ENCODE data around the gene ACOT2. TPM values are rescaled to one million over a fixed set of nuclear protein-coding genes. Genes with fewer than 3 reads are reported as not detected.
"Not testable (repeated sequence)": the region's sequence is repeated elsewhere in the genome, so short reads cannot be mapped to it uniquely, and the experiment has no call there.

Gene ACOT2
- polyA plus RNA-seq, 4 donors, result 25.0 to 89.9 (median 45.9) TPM

DNA sequence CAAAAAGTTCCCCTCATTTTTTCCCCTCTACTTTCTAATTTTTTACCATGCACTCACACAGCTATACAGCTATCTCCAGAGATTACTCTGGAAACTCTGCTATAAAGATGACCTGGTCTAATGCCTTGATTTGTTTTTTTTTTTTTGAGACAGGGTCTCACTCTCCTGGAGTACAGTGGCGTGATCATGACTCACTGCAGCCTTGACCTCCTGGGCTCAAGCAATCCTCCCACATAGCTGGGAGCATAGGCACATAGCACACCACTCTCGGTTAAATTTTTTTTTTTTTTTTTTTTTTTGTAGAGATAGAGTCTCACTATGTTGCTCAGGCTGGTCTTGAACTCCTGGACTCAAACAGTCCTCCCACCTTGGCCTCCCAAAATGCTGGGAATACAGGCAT, 10.8 kb upstream of the ACOT2 start:
- peaks cover 0 to 20% of the 10 kb centered on the region in 2 donors for H3K9me3 ChIP-seq (ENCODE audit: control insufficient read depth in 2 of 2, insufficient read depth in 1 of 2, low read depth in 1 of 2, low read length in 1 of 2)
- WGBS, 3 donors, result 57 to 100% methylated on average over 1 of the region's 2 CpGs; no CpG with 5 or more reads in 1 of the 3 donors
- not testable (repeated sequence) for H3K27me3 ChIP-seq (ENCODE audit: control insufficient read depth in 3 of 3, insufficient read depth in 3 of 3, low read length in 3 of 3); H3K36me3 ChIP-seq (ENCODE audit: control insufficient read depth in 3 of 3, insufficient read depth in 2 of 3, low read depth in 1 of 3, low read length in 3 of 3); DNase-seq; FAIRE-seq; H3K4me3 ChIP-seq (ENCODE audit: low read depth in 1 of 3, low read length in 3 of 3); H3K27ac ChIP-seq (ENCODE audit: low read depth in 1 of 3, low read length in 2 of 3); H3K4me1 ChIP-seq (ENCODE audit: control insufficient read depth in 3 of 3, insufficient read depth in 2 of 3, low read depth in 1 of 3, low read length in 2 of 3)

DNA sequence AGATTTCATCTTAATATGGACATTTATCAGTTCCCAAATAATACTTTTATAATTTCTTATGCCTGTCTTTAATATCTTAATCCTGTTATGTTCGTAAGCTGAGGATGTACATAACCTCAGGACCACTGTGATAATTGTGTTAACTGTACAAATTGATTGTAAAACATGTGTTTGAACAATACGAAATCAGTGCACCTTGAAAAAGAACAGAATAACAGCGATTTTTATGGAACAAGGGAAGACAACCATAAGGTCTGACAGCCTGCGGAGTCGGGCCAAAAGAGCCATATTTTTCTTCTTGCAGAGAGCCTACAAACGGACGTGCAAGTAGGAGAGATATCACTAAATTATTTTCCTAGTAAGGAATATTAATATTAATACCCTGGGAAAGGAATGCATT, 6.8 kb upstream of the ACOT2 start:
- not testable (repeated sequence) for DNase-seq; H3K4me3 ChIP-seq (ENCODE audit: low read depth in 1 of 3, low read length in 3 of 3); H3K27me3 ChIP-seq (ENCODE audit: control insufficient read depth in 3 of 3, insufficient read depth in 3 of 3, low read length in 3 of 3); H3K4me1 ChIP-seq (ENCODE audit: control insufficient read depth in 3 of 3, insufficient read depth in 2 of 3, low read depth in 1 of 3, low read length in 2 of 3); H3K27ac ChIP-seq (ENCODE audit: low read depth in 1 of 3, low read length in 2 of 3); FAIRE-seq
- 92 to 96% (median 93%) methylated on average over 7 of the region's 7 CpGs for WGBS, 3 donors
- Histone ChIP-seq H3K9me3 (ENCODE audit: control insufficient read depth in 2 of 2, insufficient read depth in 1 of 2, low read depth in 1 of 2, low read length in 1 of 2) (peaks cover 0 to 31% of the 10 kb centered on the region in 2 donors), H3K36me3 (ENCODE audit: control insufficient read depth in 3 of 3, insufficient read depth in 2 of 3, low read depth in 1 of 3, low read length in 3 of 3) (peaks cover 0 to 15% (median 0%) of the 10 kb centered on the region in 3 donors)

DNA sequence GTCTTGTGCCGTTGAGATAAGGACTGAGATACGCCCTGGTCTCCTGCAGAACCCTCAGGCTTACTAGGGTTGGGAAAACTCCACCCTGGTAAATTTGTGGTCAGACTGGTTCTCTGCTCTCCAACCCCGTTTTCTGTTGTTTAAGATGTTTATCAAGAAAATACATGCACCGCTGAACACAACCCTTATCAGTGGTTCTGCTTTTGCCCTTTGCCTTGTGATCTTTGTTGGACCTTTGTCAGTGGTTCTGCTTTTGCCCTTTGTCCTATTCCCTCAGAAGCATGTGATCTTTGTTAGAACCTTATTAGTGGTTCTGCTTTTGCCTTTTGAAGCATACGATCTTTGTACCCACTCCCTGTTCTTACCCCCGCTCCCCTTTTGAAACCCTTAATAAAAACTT, 6.3 kb upstream of the ACOT2 start:
- 42 to 73% (median 48%) methylated on average over 6 of the region's 6 CpGs for WGBS, 3 donors
- not testable (repeated sequence) for H3K27me3 ChIP-seq (ENCODE audit: control insufficient read depth in 3 of 3, insufficient read depth in 3 of 3, low read length in 3 of 3); H3K27ac ChIP-seq (ENCODE audit: low read depth in 1 of 3, low read length in 2 of 3); H3K4me3 ChIP-seq (ENCODE audit: low read depth in 1 of 3, low read length in 3 of 3); FAIRE-seq; H3K4me1 ChIP-seq (ENCODE audit: control insufficient read depth in 3 of 3, insufficient read depth in 2 of 3, low read depth in 1 of 3, low read length in 2 of 3)
- Histone ChIP-seq H3K9me3 (ENCODE audit: control insufficient read depth in 2 of 2, insufficient read depth in 1 of 2, low read depth in 1 of 2, low read length in 1 of 2) (peaks cover 0 to 32% of the 10 kb centered on the region in 2 donors), H3K36me3 (ENCODE audit: control insufficient read depth in 3 of 3, insufficient read depth in 2 of 3, low read depth in 1 of 3, low read length in 3 of 3) (peaks cover 0 to 15% (median 0%) of the 10 kb centered on the region in 3 donors)
- DNase-seq, result peak in 1 of 2 donors; percentile 76

DNA sequence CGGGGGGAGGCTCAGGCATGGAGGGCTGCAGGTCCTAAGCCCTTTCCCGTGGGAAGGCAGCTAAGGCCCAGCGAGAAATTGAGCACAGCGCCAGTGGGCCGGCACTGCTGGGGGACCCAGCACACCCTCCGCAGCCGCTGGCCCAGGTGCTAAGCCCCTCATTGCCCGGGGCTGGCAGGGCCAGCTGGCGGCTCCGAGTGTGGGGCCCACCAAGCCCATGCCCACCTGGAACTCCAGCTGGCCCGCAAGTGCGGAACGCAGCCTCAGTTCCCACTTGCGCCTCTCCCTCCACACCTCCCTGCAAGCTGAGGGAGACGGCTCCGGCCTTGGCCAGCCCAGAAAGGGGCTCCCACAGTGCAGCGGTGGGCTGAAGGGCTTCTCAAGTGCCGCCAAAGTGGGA, 2.6 kb upstream of the ACOT2 start:
- peaks cover 0 to 15% (median 11%) of the 10 kb centered on the region in 3 donors for H3K4me1 ChIP-seq (ENCODE audit: control insufficient read depth in 3 of 3, insufficient read depth in 2 of 3, low read depth in 1 of 3, low read length in 2 of 3)
- H3K36me3 ChIP-seq (ENCODE audit: control insufficient read depth in 3 of 3, insufficient read depth in 2 of 3, low read depth in 1 of 3, low read length in 3 of 3), result peaks cover 0 to 18% (median 0%) of the 10 kb centered on the region in 3 donors
- not testable (repeated sequence) for FAIRE-seq; H3K27me3 ChIP-seq (ENCODE audit: control insufficient read depth in 3 of 3, insufficient read depth in 3 of 3, low read length in 3 of 3); H3K27ac ChIP-seq (ENCODE audit: low read depth in 1 of 3, low read length in 2 of 3); DNase-seq; H3K4me3 ChIP-seq (ENCODE audit: low read depth in 1 of 3, low read length in 3 of 3)
- 87 to 96% (median 93%) methylated on average over 18 of the region's 18 CpGs for WGBS, 3 donors
- H3K9me3 ChIP-seq (ENCODE audit: control insufficient read depth in 2 of 2, insufficient read depth in 1 of 2, low read depth in 1 of 2, low read length in 1 of 2), result peaks cover 0 to 29% of the 10 kb centered on the region in 2 donors

DNA sequence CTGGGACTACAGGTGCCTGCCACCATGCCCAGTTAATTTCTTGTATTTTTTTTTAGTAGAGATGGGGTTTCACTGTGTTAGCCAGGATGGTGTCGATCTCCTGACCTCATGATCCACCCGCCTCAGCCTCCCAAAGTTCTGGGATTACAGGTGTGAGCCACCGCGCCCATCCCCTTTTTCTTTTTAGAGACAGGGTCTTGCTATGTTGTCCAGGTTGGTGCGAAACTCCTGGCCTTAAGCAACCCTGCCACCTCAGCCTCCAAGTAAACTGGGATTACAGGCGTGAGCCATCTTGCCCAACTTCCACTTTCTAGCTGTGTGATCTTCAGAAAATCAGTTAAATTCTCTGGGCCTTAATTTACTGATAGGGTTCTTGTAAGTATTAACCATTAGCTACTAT, 2.1 kb upstream of the ACOT2 start:
- not testable (repeated sequence) for H3K4me3 ChIP-seq (ENCODE audit: low read depth in 1 of 3, low read length in 3 of 3); H3K27ac ChIP-seq (ENCODE audit: low read depth in 1 of 3, low read length in 2 of 3); H3K27me3 ChIP-seq (ENCODE audit: control insufficient read depth in 3 of 3, insufficient read depth in 3 of 3, low read length in 3 of 3); DNase-seq; FAIRE-seq
- Histone ChIP-seq H3K36me3 (ENCODE audit: control insufficient read depth in 3 of 3, insufficient read depth in 2 of 3, low read depth in 1 of 3, low read length in 3 of 3) (peaks cover 0 to 18% (median 0%) of the 10 kb centered on the region in 3 donors), H3K9me3 (ENCODE audit: control insufficient read depth in 2 of 2, insufficient read depth in 1 of 2, low read depth in 1 of 2, low read length in 1 of 2) (peaks cover 0 to 24% of the 10 kb centered on the region in 2 donors), H3K4me1 (ENCODE audit: control insufficient read depth in 3 of 3, insufficient read depth in 2 of 3, low read depth in 1 of 3, low read length in 2 of 3) (peaks cover 0 to 15% (median 11%) of the 10 kb centered on the region in 3 donors)
- WGBS, 3 donors, result 97 to 98% (median 98%) methylated on average over 6 of the region's 6 CpGs

DNA sequence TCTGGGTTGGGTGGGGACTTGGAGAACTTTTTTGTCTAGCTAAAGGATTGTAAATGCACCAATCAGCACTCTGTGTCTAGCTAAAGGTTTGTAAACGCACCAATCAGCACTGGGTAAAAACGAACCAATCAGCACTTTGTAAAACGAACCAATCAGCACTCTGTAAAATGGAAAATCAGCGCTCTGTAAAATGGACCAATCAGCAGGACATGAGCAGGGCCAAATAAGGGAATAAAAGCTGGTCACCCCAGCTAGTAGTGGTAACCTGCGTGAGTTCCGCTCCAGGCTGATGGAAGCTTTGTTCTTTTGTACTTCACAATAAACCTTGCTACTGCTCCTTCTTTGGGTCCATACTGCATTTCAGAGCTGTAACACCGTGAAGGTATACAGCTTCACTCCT, 1.7 kb upstream of the ACOT2 start:
- Histone ChIP-seq H3K4me1 (ENCODE audit: control insufficient read depth in 3 of 3, insufficient read depth in 2 of 3, low read depth in 1 of 3, low read length in 2 of 3) (peaks cover 0 to 15% (median 11%) of the 10 kb centered on the region in 3 donors), H3K9me3 (ENCODE audit: control insufficient read depth in 2 of 2, insufficient read depth in 1 of 2, low read depth in 1 of 2, low read length in 1 of 2) (peaks cover 0 to 20% of the 10 kb centered on the region in 2 donors), H3K4me3 (ENCODE audit: low read depth in 1 of 3, low read length in 3 of 3) (peak overlapping the region in 1 of 3 donors; percentile 78), H3K27me3 (ENCODE audit: control insufficient read depth in 3 of 3, insufficient read depth in 3 of 3, low read length in 3 of 3) (no peaks in the 10 kb centered on the region), H3K27ac (ENCODE audit: low read depth in 1 of 3, low read length in 2 of 3) (peak overlapping the region in 1 of 3 donors; percentile 97), H3K36me3 (ENCODE audit: control insufficient read depth in 3 of 3, insufficient read depth in 2 of 3, low read depth in 1 of 3, low read length in 3 of 3) (peaks cover 0 to 18% (median 0%) of the 10 kb centered on the region in 3 donors)
- FAIRE-seq (no peak), DNase-seq (no peak)
- WGBS, 3 donors, result 94 to 98% (median 98%) methylated on average over 7 of the region's 7 CpGs

DNA sequence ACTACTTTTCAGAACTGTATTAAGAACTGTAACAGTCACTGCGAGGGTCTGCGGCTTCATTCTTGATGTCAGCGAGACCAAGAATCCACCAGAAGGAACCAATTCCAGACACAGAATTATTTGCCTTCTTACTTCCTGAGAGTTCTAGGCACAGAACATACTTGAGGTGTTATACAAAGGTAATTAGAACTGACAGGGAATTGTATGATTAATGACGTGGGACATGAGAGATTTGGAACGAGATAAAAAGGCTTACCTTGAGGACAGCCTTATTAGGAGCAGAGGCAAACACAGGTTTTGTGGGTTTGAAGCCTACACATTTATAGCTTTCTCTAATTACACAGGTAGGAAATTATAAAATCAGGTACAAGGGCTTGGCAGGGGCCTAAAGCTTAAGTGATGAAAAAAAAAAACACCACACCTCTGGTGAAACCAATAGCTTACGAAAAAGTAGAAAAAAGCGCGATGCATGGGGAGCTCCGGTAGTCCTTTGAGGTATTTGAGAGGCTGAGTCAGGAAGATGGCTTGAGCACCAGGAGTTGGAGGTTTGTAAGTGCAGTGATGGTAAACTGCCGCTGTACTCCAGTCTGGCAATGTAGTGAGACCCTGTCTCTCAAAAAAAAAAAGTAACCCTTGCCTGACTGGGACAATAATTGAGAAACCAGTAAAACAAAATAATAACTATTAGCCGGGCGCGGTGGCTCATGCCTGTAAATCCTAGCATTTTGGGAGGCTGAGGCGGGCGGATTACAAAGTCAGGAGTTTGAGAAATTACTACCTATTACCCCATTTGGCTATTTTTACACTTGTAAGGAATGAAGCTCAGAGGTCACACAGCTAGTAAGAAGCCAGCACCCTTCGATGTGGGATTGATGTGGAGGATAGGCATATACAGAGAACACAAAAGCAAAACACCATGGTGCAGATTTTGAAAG, 795 bp upstream of the ACOT2 start:
- FAIRE-seq, result no peak
- peak; percentile 16 for DNase-seq
- peaks cover 0 to 19% (median 0%) of the 10 kb centered on the region in 3 donors for H3K36me3 ChIP-seq (ENCODE audit: control insufficient read depth in 3 of 3, insufficient read depth in 2 of 3, low read depth in 1 of 3, low read length in 3 of 3)

DNA sequence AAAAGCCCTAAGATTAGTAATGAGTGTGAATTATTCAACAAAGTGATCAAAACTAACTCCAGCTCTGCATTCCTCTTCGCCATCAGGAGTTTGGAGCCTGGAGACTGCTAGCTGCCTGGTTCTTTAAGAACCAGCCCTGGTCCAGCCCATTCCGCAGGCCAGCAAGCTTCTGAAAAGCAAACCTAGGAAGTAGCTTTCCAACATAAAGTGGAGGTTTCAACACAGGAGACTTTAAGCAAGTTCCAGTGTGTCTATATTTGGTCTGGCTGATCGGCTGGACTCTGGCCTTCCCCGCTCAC, 178 bp upstream of the ACOT2 start:
- H3K4me1 ChIP-seq (ENCODE audit: control insufficient read depth in 3 of 3, insufficient read depth in 2 of 3, low read depth in 1 of 3, low read length in 2 of 3), result peaks cover 0 to 15% (median 11%) of the 10 kb centered on the region in 3 donors
- not testable (repeated sequence) for FAIRE-seq; H3K9me3 ChIP-seq (ENCODE audit: control insufficient read depth in 2 of 2, insufficient read depth in 1 of 2, low read depth in 1 of 2, low read length in 1 of 2); DNase-seq; H3K27me3 ChIP-seq (ENCODE audit: control insufficient read depth in 3 of 3, insufficient read depth in 3 of 3, low read length in 3 of 3)
- H3K4me3 ChIP-seq (ENCODE audit: low read depth in 1 of 3, low read length in 3 of 3), result peak overlapping the region; percentile 60 to 78 (median 78)
- WGBS, 3 donors, result 8 to 12% (median 8%) methylated on average over 3 to 4 of the region's 4 CpGs
- peaks cover 0 to 20% (median 0%) of the 10 kb centered on the region in 3 donors for H3K36me3 ChIP-seq (ENCODE audit: control insufficient read depth in 3 of 3, insufficient read depth in 2 of 3, low read depth in 1 of 3, low read length in 3 of 3)
- H3K27ac ChIP-seq (ENCODE audit: low read depth in 1 of 3, low read length in 2 of 3), result peak overlapping the region; percentile 96 to 98 (median 97)

More for the DNA sequence above, 795 bp upstream of the ACOT2 start:
- WGBS, 3 donors, result 66 to 74% (median 72%) methylated on average over 16 of the region's 16 CpGs
- Histone ChIP-seq H3K9me3 (ENCODE audit: control insufficient read depth in 2 of 2, insufficient read depth in 1 of 2, low read depth in 1 of 2, low read length in 1 of 2) (peaks cover 0 to 11% of the 10 kb centered on the region in 2 donors), H3K27me3 (ENCODE audit: control insufficient read depth in 3 of 3, insufficient read depth in 3 of 3, low read length in 3 of 3) (no peaks in the 10 kb centered on the region), H3K27ac (ENCODE audit: low read depth in 1 of 3, low read length in 2 of 3) (peak overlapping the region; percentile 96 to 98 (median 97)), H3K4me1 (ENCODE audit: control insufficient read depth in 3 of 3, insufficient read depth in 2 of 3, low read depth in 1 of 3, low read length in 2 of 3) (peaks cover 0 to 15% (median 11%) of the 10 kb centered on the region in 3 donors), H3K4me3 (ENCODE audit: low read depth in 1 of 3, low read length in 3 of 3) (peak overlapping the region; percentile 60 to 78 (median 78))

All from small intestine (tissue), 7 donors.